Loucy (cell line): ENCODE data around the gene AMPD3.

ENCODE experiments used
- H2AFZ ChIP-seq: fragments of 200-600 bp; sonication (generic); 2 replicates; pipeline ENCODE4 v1.6.0; 2016; ENCODE audit warnings: antibody characterized with exemption, mild to moderate bottlenecking, low read length, moderate library complexity
- H3F3A ChIP-seq: fragments of 200-600 bp; 2 replicates; pipeline ENCODE4 v1.6.0; 2016; ENCODE audit warnings: antibody characterized with exemption, low read depth, mild to moderate bottlenecking
- H3K27me3 ChIP-seq: fragments of 200-600 bp; sonication (generic); 2 replicates; pipeline ENCODE4 v1.6.1; 2014; ENCODE audit warnings: low read length, mild to moderate bottlenecking; ENCODE audit not compliant: insufficient read depth, poor library complexity, severe bottlenecking
- H3K36me3 ChIP-seq: fragments of 200-600 bp; sonication (generic); 2 replicates; pipeline ENCODE4 v1.6.1; 2016; ENCODE audit warnings: low read length; ENCODE audit not compliant: insufficient read depth
- H3K4me1 ChIP-seq: fragments of 200-600 bp; sonication (generic); 2 replicates; pipeline ENCODE4 v1.5.1; 2014; ENCODE audit warnings: low read length, mild to moderate bottlenecking; ENCODE audit not compliant: insufficient read depth, poor library complexity, severe bottlenecking
- H3K4me2 ChIP-seq: fragments of 200-600 bp; sonication (generic); 2 replicates; pipeline ENCODE4 v1.6.0; 2014; ENCODE audit warnings: antibody characterized with exemption, low read length, low read depth, mild to moderate bottlenecking; ENCODE audit not compliant: poor library complexity, severe bottlenecking
- H3K4me3 ChIP-seq: fragments of 200-600 bp; sonication (generic); 2 replicates; pipeline ENCODE4 v1.5.1; 2014; ENCODE audit warnings: low read length, mild to moderate bottlenecking, mixed read lengths; ENCODE audit not compliant: poor library complexity, severe bottlenecking
- H3K79me2 ChIP-seq: fragments of 200-600 bp; sonication (generic); 2 replicates; pipeline ENCODE4 v1.6.1; 2014; ENCODE audit warnings: low read length; ENCODE audit not compliant: insufficient read depth
- H3K9ac ChIP-seq: fragments of 200-600 bp; sonication (generic); 2 replicates; pipeline ENCODE4 v1.6.0; 2014; ENCODE audit warnings: mild to moderate bottlenecking, low read depth, low read length, moderate library complexity; ENCODE audit not compliant: poor library complexity, severe bottlenecking
- H3K9me2 ChIP-seq: fragments of 200-600 bp; sonication (generic); replicated peaks from 2 replicates; pipeline ENCODE4 v1.6.1; 2016; ENCODE audit warnings: low read depth, low read length, mixed read lengths
- H3K9me3 ChIP-seq: fragments of 200-600 bp; sonication (generic); 2 replicates; pipeline ENCODE4 v1.6.1; 2014; ENCODE audit warnings: mild to moderate bottlenecking, antibody characterized with exemption, low read length, low read depth; ENCODE audit not compliant: insufficient read depth
- H4K20me1 ChIP-seq: fragments of 200-600 bp; sonication (generic); 2 replicates; pipeline ENCODE4 v1.6.0; 2014; ENCODE audit warnings: antibody characterized with exemption, low read length, mild to moderate bottlenecking; ENCODE audit not compliant: insufficient read depth, poor library complexity, severe bottlenecking
- EZH2phosphoT487 ChIP-seq: fragments of 200-600 bp; IDR thresholded peaks from 2 replicates; pipeline ENCODE4 v1.6.1; 2018; ENCODE audit warnings: antibody characterized with exemption, mild to moderate bottlenecking, moderate library complexity, borderline replicate concordance
- TF ChIP-seq, protein P1 (sequence below): fragments of 200-600 bp; sonication (generic); conservative IDR thresholded peaks from 2 replicates; pipeline ENCODE4 v1.5.1; 2014; ENCODE audit warnings: mild to moderate bottlenecking, antibody characterized with exemption, low read length

AMPD3 gene

GRCh38 chr11:10528121-10528520, 73.1 kb downstream of the AMPD3 start:
- peaks cover 4% of the 10 kb centered on the region; the same call in 1 of the 2 replicates for H3K36me3 ChIP-seq
- H3K79me2 ChIP-seq: no peaks in the 10 kb centered on the region
- H3F3A ChIP-seq: no peaks in the 10 kb centered on the region
- H4K20me1 ChIP-seq: no peaks in the 10 kb centered on the region
- H3K9me2 ChIP-seq: no peaks in the 10 kb centered on the region
- no peak overlapping the region for H3K4me2 ChIP-seq
- H3K27me3 ChIP-seq: no peaks in the 10 kb centered on the region
- TF ChIP-seq, protein P1, sequence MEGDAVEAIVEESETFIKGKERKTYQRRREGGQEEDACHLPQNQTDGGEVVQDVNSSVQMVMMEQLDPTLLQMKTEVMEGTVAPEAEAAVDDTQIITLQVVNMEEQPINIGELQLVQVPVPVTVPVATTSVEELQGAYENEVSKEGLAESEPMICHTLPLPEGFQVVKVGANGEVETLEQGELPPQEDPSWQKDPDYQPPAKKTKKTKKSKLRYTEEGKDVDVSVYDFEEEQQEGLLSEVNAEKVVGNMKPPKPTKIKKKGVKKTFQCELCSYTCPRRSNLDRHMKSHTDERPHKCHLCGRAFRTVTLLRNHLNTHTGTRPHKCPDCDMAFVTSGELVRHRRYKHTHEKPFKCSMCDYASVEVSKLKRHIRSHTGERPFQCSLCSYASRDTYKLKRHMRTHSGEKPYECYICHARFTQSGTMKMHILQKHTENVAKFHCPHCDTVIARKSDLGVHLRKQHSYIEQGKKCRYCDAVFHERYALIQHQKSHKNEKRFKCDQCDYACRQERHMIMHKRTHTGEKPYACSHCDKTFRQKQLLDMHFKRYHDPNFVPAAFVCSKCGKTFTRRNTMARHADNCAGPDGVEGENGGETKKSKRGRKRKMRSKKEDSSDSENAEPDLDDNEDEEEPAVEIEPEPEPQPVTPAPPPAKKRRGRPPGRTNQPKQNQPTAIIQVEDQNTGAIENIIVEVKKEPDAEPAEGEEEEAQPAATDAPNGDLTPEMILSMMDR: no peak
- TF ChIP-seq EZH2phosphoT487: no peak
- H3K9me3 ChIP-seq: no peaks in the 10 kb centered on the region
- H3K4me1 ChIP-seq: peaks cover 14% of the 10 kb centered on the region
- H2AFZ ChIP-seq: no peak overlapping the region
- no peak overlapping the region for H3K4me3 ChIP-seq
- H3K9ac ChIP-seq: no peak overlapping the region

- Histone ChIP-seq H4K20me1 (no peaks in the 10 kb centered on the region), H2AFZ (no peak overlapping the region), H3K9ac (no peak overlapping the region), H3K27me3 (no peaks in the 10 kb centered on the region), H3K4me2 (no peak overlapping the region), H3F3A (no peaks in the 10 kb centered on the region), H3K9me2 (no peaks in the 10 kb centered on the region), H3K36me3 (peaks cover 4% of the 10 kb centered on the region; the same call in 1 of the 2 replicates), H3K79me2 (no peaks in the 10 kb centered on the region), H3K9me3 (no peaks in the 10 kb centered on the region), H3K4me1 (peaks cover 6% of the 10 kb centered on the region), H3K4me3 (no peak overlapping the region)
- no peak for TF ChIP-seq EZH2phosphoT487
- TF ChIP-seq, protein P1: no peak
These were observed 74.2 kb downstream of the AMPD3 start for GRCh38 chr11:10529279-10529678.

GRCh38 chr11:10532526-10532925, 77.5 kb downstream of the AMPD3 start:
- Histone ChIP-seq H3K4me3 (no peak overlapping the region), H3K9ac (no peak overlapping the region), H3K27me3 (no peaks in the 10 kb centered on the region), H3K79me2 (no peaks in the 10 kb centered on the region), H3K4me2 (no peak overlapping the region), H3K36me3 (no peaks in the 10 kb centered on the region), H4K20me1 (no peaks in the 10 kb centered on the region), H3K9me2 (no peaks in the 10 kb centered on the region), H3F3A (no peaks in the 10 kb centered on the region), H3K4me1 (peaks cover 19% of the 10 kb centered on the region), H2AFZ (no peak overlapping the region), H3K9me3 (no peaks in the 10 kb centered on the region)
- TF ChIP-seq EZH2phosphoT487: no peak
- TF ChIP-seq, protein P1: no peak
